Measurements from ENCODE around the gene EMP1.

Gene EMP1

GRCh38 chr12:13223179-13223804 lies 26.8 kb downstream of the EMP1 start:
- no peak for DNase-seq (ENCODE audit: low spot score)

- no peak for DNase-seq (ENCODE audit: low spot score)
Measured at GRCh38 chr12:13223941-13224340, 27.4 kb downstream of the EMP1 start.

- DNase-seq (ENCODE audit: low spot score) = no peak
Measured at GRCh38 chr12:13227191-13227590, 30.7 kb downstream of the EMP1 start.

GRCh38 chr12:13228579-13228978 lies 32.1 kb downstream of the EMP1 start:
- DNase-seq (ENCODE audit: low spot score) = no peak

- no peak for DNase-seq (ENCODE audit: low spot score)
Measured at GRCh38 chr12:13229504-13229903, 33.0 kb downstream of the EMP1 start.

GRCh38 chr12:13230500-13230899 lies 34.0 kb downstream of the EMP1 start:
- DNase-seq (ENCODE audit: low spot score) = no peak

- peak; percentile 40 for DNase-seq (ENCODE audit: low spot score)
Measured at GRCh38 chr12:13233830-13234641, 37.5 kb downstream of the EMP1 start.

GRCh38 chr12:13238204-13238603 lies 41.7 kb downstream of the EMP1 start:
- DNase-seq (ENCODE audit: low spot score) = no peak

- no peak for DNase-seq (ENCODE audit: low spot score)
Measured at GRCh38 chr12:13241833-13242488, 45.4 kb downstream of the EMP1 start.

- no peak for DNase-seq (ENCODE audit: low spot score)
Measured at GRCh38 chr12:13242936-13243335, 46.4 kb downstream of the EMP1 start.

- DNase-seq (ENCODE audit: low spot score) = no peak
Measured at GRCh38 chr12:13243516-13244070, 47.1 kb downstream of the EMP1 start.

GRCh38 chr12:13247596-13247995 lies 51.1 kb downstream of the EMP1 start:
- DNase-seq (ENCODE audit: low spot score) = no peak

GRCh38 chr12:13248964-13249363 lies 52.4 kb downstream of the EMP1 start:
- no peak for DNase-seq (ENCODE audit: low spot score)

GRCh38 chr12:13250416-13250815 lies 53.9 kb downstream of the EMP1 start:
- no peak for DNase-seq (ENCODE audit: low spot score)

GRCh38 chr12:13251521-13251920 lies 55.0 kb downstream of the EMP1 start:
- no peak for DNase-seq (ENCODE audit: low spot score)

GRCh38 chr12:13252024-13252423 lies 55.5 kb downstream of the EMP1 start:
- no peak for DNase-seq (ENCODE audit: low spot score)

GRCh38 chr12:13252616-13253015 lies 56.1 kb downstream of the EMP1 start:
- no peak for DNase-seq (ENCODE audit: low spot score)

- DNase-seq (ENCODE audit: low spot score) = no peak
Measured at GRCh38 chr12:13253966-13254760, 57.6 kb downstream of the EMP1 start.

GRCh38 chr12:13255792-13256691 lies 59.5 kb downstream of the EMP1 start:
- DNase-seq (ENCODE audit: low spot score) = peak; percentile 85

GRCh38 chr12:13256692-13257045 lies 60.1 kb downstream of the EMP1 start:
- no peak for DNase-seq (ENCODE audit: low spot score)

- DNase-seq (ENCODE audit: low spot score) = no peak
Measured at GRCh38 chr12:13257356-13257875, 60.9 kb downstream of the EMP1 start.

Measured in germinal center (tissue), 1 donor.